Sigmoid colon (tissue), 7 donors: ENCODE measurements around the gene WHRN. TPM values are rescaled to one million over a fixed set of nuclear protein-coding genes. Genes with fewer than 3 reads are reported as not detected.

ENCODE experiments used
- DNase-seq: peaks from one replicate; pipeline ENCODE4 v3.0.0-alpha.2; 2019
- H3K27ac ChIP-seq, 4 donors: fragments of 200-600 bp; sonication (generic); one replicate each; pipeline ENCODE4 v1.5.1; 2016 to 2019; ENCODE audit warnings: mild to moderate bottlenecking in 1 of 4
- H3K27me3 ChIP-seq, 3 donors: fragments of 200-600 bp; sonication (generic); one replicate each; pipeline ENCODE4 v1.5.1; 2019; ENCODE audit warnings: mild to moderate bottlenecking in 1 of 3
- H3K36me3 ChIP-seq, 4 donors: fragments of 200-600 bp; sonication (generic); one replicate each; pipeline ENCODE4 v1.5.1; 2016 to 2019
- H3K4me1 ChIP-seq, 4 donors: fragments of 200-600 bp; sonication (generic); one replicate each; pipeline ENCODE4 v1.5.1; 2017 to 2019
- H3K4me3 ChIP-seq, 4 donors: fragments of 200-600 bp; sonication (generic); one replicate each; pipeline ENCODE4 v1.5.1; 2017 to 2019; ENCODE audit warnings: mild to moderate bottlenecking in 2 of 4, moderate library complexity in 1 of 4
- H3K9me3 ChIP-seq, 4 donors: fragments of 200-600 bp in 3 of 4; sonication (generic) in 3 of 4; one replicate each; pipeline versions ENCODE4 v1.5.1 to v1.6.1; 2013 to 2019
- CTCF ChIP-seq, 4 experiments: fragments of 450-650 bp in 3 of 4; fragments of 200-600 bp in 1 of 4; IDR thresholded peaks; one replicate each; pipeline ENCODE4 v1.5.1; 2016 to 2019; ENCODE audit warnings: antibody characterized with exemption in 4 of 4, mild to moderate bottlenecking in 3 of 4, moderate library complexity in 2 of 4
- EP300 ChIP-seq, 4 donors: sonication (generic); formaldehyde crosslinking; IDR thresholded peaks; one replicate each; pipeline ENCODE4 v1.6.1; 2017; ENCODE audit warnings: antibody characterized with exemption in 4 of 4
- POLR2A ChIP-seq, 2 donors: fragments of 450-650 bp; IDR thresholded peaks; one replicate each; pipeline ENCODE4 v1.6.1; 2016; ENCODE audit warnings: antibody characterized with exemption in 2 of 2, mild to moderate bottlenecking in 2 of 2, moderate library complexity in 2 of 2
- POLR2AphosphoS5 ChIP-seq, 4 donors: sonication (generic); formaldehyde crosslinking; IDR thresholded peaks; one replicate each; pipeline ENCODE4 v1.6.1; 2017; ENCODE audit warnings: antibody characterized with exemption in 4 of 4
- WGBS, 2 donors: extraction: QIAGEN DNeasy Blood & Tissue Kit; methylation state at CpG; one replicate each; pipeline ENCODE4 v1.1.7; 2013; 5-methylcytosine and 5-hydroxymethylcytosine counted together
- intact Hi-C: fragments of 100-400 bp; cut with DNase I; formaldehyde crosslinking; loops from one replicate; pipeline ENCODE4 v1.15.1; 2023
- polyA plus RNA-seq, 3 donors: library from polyadenylated mRNA; stranded (reverse); fragments of 200-250 nt; gene quantifications; one replicate each; pipeline ENCODE4 v1.2.3, GENCODE V29; 2013
- total RNA-seq, 4 donors: library from RNA; depleted of rRNA; stranded (reverse); fragments of >200 nt; gene quantifications; one replicate each; pipeline ENCODE4 v1.1.0, GENCODE V29; 2016
- donor health status: healthy with polysubstance abuse.
- donor health status: Bipolar disorder and iron deficiency.
- donor health status: healthy.

WHRN gene
- total and polyA plus RNA-seq, 7 donors: 0.60 to 7.8 (median 5.4) TPM

GRCh38 chr9:114399381-114399780, 105.9 kb downstream of the WHRN start:
- WGBS, 2 donors: 76 to 85% methylated on average over 4 of the region's 4 CpGs

GRCh38 chr9:114397848-114398605, 107.2 kb downstream of the WHRN start:
- Histone ChIP-seq H3K4me1 (peaks cover 0 to 34% (median 26%) of the 10 kb centered on the region in 4 donors), H3K36me3 (peaks cover 0 to 10% (median 1%) of the 10 kb centered on the region in 4 donors), H3K27ac (peak overlapping the region; percentile 81 to 86 (median 84)), H3K4me3 (peak overlapping the region; percentile 65 to 81 (median 78)), H3K27me3 (no peaks in the 10 kb centered on the region), H3K9me3 (no peaks in the 10 kb centered on the region)
- DNase-seq: peak; percentile 99
- intact Hi-C loops: loop anchor here (2.0 to 5.0 kb wide), 2 partner anchors 49 to 189 kb away; partner anchors contain the start of gene ATP6V1G1
- 1% methylated on average over 66 of the region's 66 CpGs for WGBS, 2 donors
- TF ChIP-seq POLR2A (IDR thresholded peaks at IDR 0.05) (peak; percentile 36 to 49), CTCF (IDR thresholded peaks at IDR 0.05) (no peak), POLR2AphosphoS5 (IDR thresholded peaks at IDR 0.05) (peak; percentile 80 to 91 (median 83)), EP300 (IDR thresholded peaks at IDR 0.05) (peak in 1 of 4 donors; percentile 53)

More at GRCh38 chr9:114399381-114399780, 105.9 kb downstream of the WHRN start:
- Histone ChIP-seq H3K27ac (no peak overlapping the region), H3K9me3 (no peaks in the 10 kb centered on the region), H3K4me1 (peaks cover 0 to 32% (median 25%) of the 10 kb centered on the region in 4 donors), H3K27me3 (no peaks in the 10 kb centered on the region), H3K4me3 (no peak overlapping the region), H3K36me3 (peaks cover 0 to 15% (median 4%) of the 10 kb centered on the region in 4 donors)
- intact Hi-C loops: loop anchor here (5.0 kb wide), 1 partner anchor 188 kb away; the partner anchor contains the start of gene ATP6V1G1
- TF ChIP-seq POLR2A (IDR thresholded peaks at IDR 0.05): no peak
- TF ChIP-seq EP300 (IDR thresholded peaks at IDR 0.05): no peak
- no peak for TF ChIP-seq POLR2AphosphoS5 (IDR thresholded peaks at IDR 0.05)
- TF ChIP-seq CTCF (IDR thresholded peaks at IDR 0.05): no peak
- no peak for DNase-seq

GRCh38 chr9:114397219-114397847, 107.9 kb downstream of the WHRN start:
- 13 to 27% methylated on average over 14 of the region's 14 CpGs for WGBS, 2 donors
- H3K27ac ChIP-seq: peak overlapping the region; percentile 81 to 86 (median 84)
- intact Hi-C loops: loop anchor here (2.0 to 5.0 kb wide), 2 partner anchors 49 to 190 kb away; partner anchors contain the start of gene ATP6V1G1

GRCh38 chr9:114396558-114397218, 108.6 kb downstream of the WHRN start:
- TF ChIP-seq POLR2A (IDR thresholded peaks at IDR 0.05) (no peak), POLR2AphosphoS5 (IDR thresholded peaks at IDR 0.05) (peak in 2 of 4 donors; percentile 11 to 51), CTCF (IDR thresholded peaks at IDR 0.05) (no peak), EP300 (IDR thresholded peaks at IDR 0.05) (no peak)
- no peaks in the 10 kb centered on the region for H3K27me3 ChIP-seq
- H3K27ac ChIP-seq: peak overlapping the region; percentile 81 to 86 (median 84)
- H3K4me3 ChIP-seq: no peak overlapping the region
- peak; percentile 87 for DNase-seq
- H3K36me3 ChIP-seq: no peaks in the 10 kb centered on the region
- peaks cover 0 to 42% (median 35%) of the 10 kb centered on the region in 4 donors for H3K4me1 ChIP-seq
- 64 to 75% methylated on average over 16 of the region's 16 CpGs for WGBS, 2 donors
- H3K9me3 ChIP-seq: no peaks in the 10 kb centered on the region
- intact Hi-C loops: loop anchor here (2.0 to 5.0 kb wide), 2 partner anchors 48 to 191 kb away; partner anchors contain the start of gene ATP6V1G1

More at GRCh38 chr9:114397219-114397847, 107.9 kb downstream of the WHRN start:
- no peak for TF ChIP-seq POLR2A (IDR thresholded peaks at IDR 0.05)
- DNase-seq: no peak
- Histone ChIP-seq H3K4me1 (peaks cover 0 to 38% (median 32%) of the 10 kb centered on the region in 4 donors), H3K36me3 (peaks cover 0 to 3% (median 0%) of the 10 kb centered on the region in 4 donors), H3K9me3 (no peaks in the 10 kb centered on the region), H3K4me3 (peak overlapping the region; percentile 65 to 81 (median 78)), H3K27me3 (no peaks in the 10 kb centered on the region)
